Measurements from ENCODE around the gene PSMC5. TPM values are rescaled to one million over a fixed set of nuclear protein-coding genes. Genes with fewer than 3 reads are reported as not detected.

The PSMC5 gene
- total and polyA plus RNA-seq, 12 donors = 64.1 to 273 (median 135) TPM

DNA sequence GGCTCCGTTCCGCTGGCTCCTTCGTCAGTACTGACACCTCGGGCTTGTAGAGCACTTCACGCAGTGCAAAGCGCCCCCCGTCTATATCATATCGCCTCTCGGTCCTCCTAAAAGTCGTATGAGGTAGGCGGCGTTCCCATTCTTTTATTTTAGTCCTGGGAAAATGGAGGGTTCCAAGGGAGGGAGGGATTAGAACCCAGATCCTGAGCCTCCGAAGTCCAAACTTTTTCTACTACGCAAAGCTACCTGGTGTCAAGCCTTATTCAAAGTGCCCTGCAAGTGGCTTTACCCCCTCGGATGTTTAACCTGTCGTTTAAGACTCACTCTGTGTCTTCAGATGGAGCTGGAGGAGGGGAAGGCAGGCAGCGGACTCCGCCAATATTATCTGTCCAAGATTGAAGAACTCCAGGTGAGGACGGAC, 580 bp downstream of the PSMC5 start:
- intact Hi-C loops (cut with DNase I) = no loop called here
- Histone ChIP-seq H3K9me3 (replicated peaks in 1 of 3) (no peaks in the 10 kb centered on the region), H3K27me3 (no peaks in the 10 kb centered on the region), H3K27ac (peak overlapping the region; percentile 67 to 98 (median 89)), H3K4me1 (replicated peaks in 1 of 2) (peaks cover 8 to 29% of the 10 kb centered on the region in 2 donors), H3K4me3 (peak overlapping the region; percentile 63 to 99 (median 74)), H3K36me3 (replicated peaks in 1 of 2) (peaks cover 0 to 70% of the 10 kb centered on the region in 2 donors)
- 1% methylated on average over 14 to 19 of the region's 19 CpGs for WGBS, 4 donors
- TF ChIP-seq, protein P1, sequence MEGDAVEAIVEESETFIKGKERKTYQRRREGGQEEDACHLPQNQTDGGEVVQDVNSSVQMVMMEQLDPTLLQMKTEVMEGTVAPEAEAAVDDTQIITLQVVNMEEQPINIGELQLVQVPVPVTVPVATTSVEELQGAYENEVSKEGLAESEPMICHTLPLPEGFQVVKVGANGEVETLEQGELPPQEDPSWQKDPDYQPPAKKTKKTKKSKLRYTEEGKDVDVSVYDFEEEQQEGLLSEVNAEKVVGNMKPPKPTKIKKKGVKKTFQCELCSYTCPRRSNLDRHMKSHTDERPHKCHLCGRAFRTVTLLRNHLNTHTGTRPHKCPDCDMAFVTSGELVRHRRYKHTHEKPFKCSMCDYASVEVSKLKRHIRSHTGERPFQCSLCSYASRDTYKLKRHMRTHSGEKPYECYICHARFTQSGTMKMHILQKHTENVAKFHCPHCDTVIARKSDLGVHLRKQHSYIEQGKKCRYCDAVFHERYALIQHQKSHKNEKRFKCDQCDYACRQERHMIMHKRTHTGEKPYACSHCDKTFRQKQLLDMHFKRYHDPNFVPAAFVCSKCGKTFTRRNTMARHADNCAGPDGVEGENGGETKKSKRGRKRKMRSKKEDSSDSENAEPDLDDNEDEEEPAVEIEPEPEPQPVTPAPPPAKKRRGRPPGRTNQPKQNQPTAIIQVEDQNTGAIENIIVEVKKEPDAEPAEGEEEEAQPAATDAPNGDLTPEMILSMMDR (IDR thresholded peaks at IDR 0.05) = no peak
- TF ChIP-seq POLR2A (IDR thresholded peaks at IDR 0.05) = no peak
- DNase-seq = peak in 2 of 7 donors; percentile 16 to 30

DNA sequence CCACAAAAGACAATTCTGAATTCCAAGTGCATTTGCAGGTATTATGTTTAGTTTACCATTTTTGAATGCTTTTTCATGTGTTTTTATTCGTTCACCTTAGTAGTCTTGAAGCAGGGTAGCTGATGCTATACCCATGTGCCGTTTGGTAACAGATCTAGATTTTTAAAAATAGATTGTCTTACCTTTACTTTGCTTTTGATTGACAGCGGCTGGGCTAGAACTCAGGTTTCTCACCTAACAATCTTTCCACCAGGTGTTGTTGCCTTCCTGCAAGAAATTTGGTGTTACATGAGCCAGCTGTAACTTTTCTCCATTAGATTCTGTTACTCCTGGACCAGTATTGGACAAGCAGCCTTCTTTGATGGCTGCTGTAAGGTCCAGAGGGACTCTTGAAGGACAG, 1.7 kb downstream of the PSMC5 start:
- Histone ChIP-seq H3K27ac (no peak overlapping the region), H3K27me3 (no peaks in the 10 kb centered on the region), H3K4me1 (replicated peaks in 1 of 2) (peaks cover 8 to 29% of the 10 kb centered on the region in 2 donors), H3K9me3 (replicated peaks in 1 of 3) (no peaks in the 10 kb centered on the region), H3K4me3 (peak overlapping the region in 1 of 4 donors; percentile 63), H3K36me3 (replicated peaks in 1 of 2) (peaks cover 0 to 70% of the 10 kb centered on the region in 2 donors)
- no peak for DNase-seq
- TF ChIP-seq, protein P1 (IDR thresholded peaks at IDR 0.05) = no peak
- TF ChIP-seq POLR2A (IDR thresholded peaks at IDR 0.05) = no peak
- WGBS, 4 donors = 88 to 96% (median 91%) methylated on average over 3 of the region's 3 CpGs
- intact Hi-C loops (cut with DNase I) = no loop called here

DNA sequence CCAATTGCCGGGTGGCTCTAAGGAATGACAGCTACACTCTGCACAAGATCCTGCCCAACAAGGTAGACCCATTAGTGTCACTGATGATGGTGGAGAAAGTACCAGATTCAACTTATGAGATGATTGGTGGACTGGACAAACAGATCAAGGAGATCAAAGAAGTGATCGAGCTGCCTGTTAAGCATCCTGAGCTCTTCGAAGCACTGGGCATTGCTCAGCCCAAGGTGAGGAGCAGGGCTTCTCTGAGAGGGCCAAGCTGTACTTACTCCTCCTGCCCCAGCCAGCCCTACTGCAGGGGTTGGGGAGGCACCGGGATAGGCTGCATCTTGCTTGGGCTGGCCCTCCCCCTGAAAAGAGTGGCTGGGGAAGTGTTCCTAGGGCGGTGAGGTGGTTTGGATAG, 3.0 kb downstream of the PSMC5 start:
- Histone ChIP-seq H3K27ac (peak overlapping the region in 1 of 5 donors; percentile 28), H3K36me3 (replicated peaks in 1 of 2) (peaks cover 0 to 70% of the 10 kb centered on the region in 2 donors), H3K4me1 (replicated peaks in 1 of 2) (peaks cover 8 to 36% of the 10 kb centered on the region in 2 donors), H3K27me3 (no peaks in the 10 kb centered on the region), H3K4me3 (no peak overlapping the region), H3K9me3 (replicated peaks in 1 of 3) (no peaks in the 10 kb centered on the region)
- no peak for DNase-seq
- intact Hi-C loops (cut with DNase I) = no loop called here
- no peak for TF ChIP-seq POLR2A (IDR thresholded peaks at IDR 0.05)
- TF ChIP-seq, protein P1 (IDR thresholded peaks at IDR 0.05) = no peak
- 85 to 92% (median 88%) methylated on average over 5 of the region's 5 CpGs for WGBS, 4 donors

DNA sequence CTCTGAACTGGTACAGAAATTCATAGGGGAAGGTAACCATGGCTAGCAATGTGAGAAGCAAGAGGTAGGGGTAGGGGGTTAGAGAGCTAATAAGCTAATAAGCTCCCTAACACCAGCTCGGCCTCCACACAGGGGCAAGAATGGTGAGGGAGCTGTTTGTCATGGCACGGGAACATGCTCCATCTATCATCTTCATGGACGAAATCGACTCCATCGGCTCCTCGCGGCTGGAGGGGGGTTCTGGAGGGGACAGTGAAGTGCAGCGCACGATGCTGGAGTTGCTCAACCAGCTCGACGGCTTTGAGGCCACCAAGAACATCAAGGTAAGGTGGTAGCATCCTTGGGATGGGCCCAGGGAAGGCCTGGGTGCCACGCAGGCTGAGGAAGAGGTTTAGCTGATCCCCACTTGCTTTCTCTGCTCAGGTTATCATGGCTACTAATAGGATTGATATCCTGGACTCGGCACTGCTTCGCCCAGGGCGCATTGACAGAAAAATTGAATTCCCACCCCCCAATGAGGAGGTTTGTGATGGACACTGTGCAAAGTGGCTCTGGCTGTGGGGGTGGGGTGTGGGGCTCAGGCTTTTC, 3.8 kb downstream of the PSMC5 start:
- Histone ChIP-seq H3K27ac (peak overlapping the region in 1 of 5 donors; percentile 28), H3K4me1 (replicated peaks in 1 of 2) (peaks cover 8 to 33% of the 10 kb centered on the region in 2 donors), H3K27me3 (no peaks in the 10 kb centered on the region), H3K9me3 (replicated peaks in 1 of 3) (no peaks in the 10 kb centered on the region), H3K36me3 (replicated peaks in 1 of 2) (peaks cover 0 to 72% of the 10 kb centered on the region in 2 donors), H3K4me3 (no peak overlapping the region)
- peak in 1 of 7 donors; percentile 29 for DNase-seq
- 75 to 85% (median 83%) methylated on average over 14 to 15 of the region's 15 CpGs for WGBS, 4 donors
- intact Hi-C loops (cut with DNase I) = no loop called here
- TF ChIP-seq, protein P1 (IDR thresholded peaks at IDR 0.05) = no peak
- TF ChIP-seq POLR2A (IDR thresholded peaks at IDR 0.05) = no peak

All from adrenal gland (tissue), 12 donors.